A549 (cell line): ENCODE data around the gene HAVCR2.

ENCODE experiments used
- CBX2 ChIP-seq: fragments of 200-600 bp; sonication (generic); IDR thresholded peaks from 2 replicates; pipeline ENCODE4 v1.6.1; 2016; ENCODE audit warnings: low read depth, mild to moderate bottlenecking, borderline replicate concordance
- CHD2 ChIP-seq: fragments of 150-350 bp; IDR thresholded peaks from 2 replicates; pipeline ENCODE4 v1.6.1; 2014; ENCODE audit warnings: low read length; ENCODE audit not compliant: partially characterized antibody
- EP300 ChIP-seq, 2 experiments: fragments of >200 bp; sonication (Bioruptor Twin); formaldehyde crosslinking; IDR thresholded peaks; 2 replicates in 1 of 2; 3 replicates in 1 of 2; pipeline ENCODE4 v1.6.1; 2016 to 2017
- MAFK ChIP-seq: fragments of 450-650 bp; IDR thresholded peaks from 2 replicates; pipeline ENCODE4 v1.6.1; 2014; ENCODE audit not compliant: partially characterized antibody
- MAZ ChIP-seq: fragments of 150-350 bp; IDR thresholded peaks from 2 replicates; pipeline ENCODE4 v1.6.1; 2014; ENCODE audit warnings: antibody characterized with exemption, low read depth, low read length, borderline replicate concordance
- RNF2 ChIP-seq: fragments of 200-600 bp; sonication (generic); IDR thresholded peaks from 2 replicates; pipeline ENCODE4 v1.6.1; 2016; ENCODE audit warnings: low read depth, mild to moderate bottlenecking, antibody characterized with exemption, moderate library complexity, borderline replicate concordance
- SMC3 ChIP-seq: fragments of >200 bp; sonication (Bioruptor Twin); formaldehyde crosslinking; IDR thresholded peaks from 3 replicates; pipeline ENCODE4 v1.6.1; 2018; ENCODE audit warnings: inconsistent platforms
- TF ChIP-seq, protein P1 (sequence below): IDR thresholded peaks from 2 replicates; pipeline ENCODE4 v1.6.1; 2012
- TF ChIP-seq, protein P2 (sequence below): fragments of >200 bp; sonication (Bioruptor Twin); formaldehyde crosslinking; IDR thresholded peaks from 2 replicates; pipeline ENCODE4 v1.6.1; 2016
- TF ChIP-seq, protein P3 (sequence below): fragments of 450-650 bp; IDR thresholded peaks from 2 replicates; pipeline ENCODE4 v1.6.1; 2014; ENCODE audit warnings: antibody characterized with exemption
- TF ChIP-seq, protein P4 (sequence below): fragments of >200 bp; sonication (Bioruptor Twin); formaldehyde crosslinking; IDR thresholded peaks from 3 replicates; pipeline ENCODE4 v1.5.1; 2016
- TF ChIP-seq, protein P5 (sequence below): fragments of 200-600 bp; sonication (generic); IDR thresholded peaks from 2 replicates; pipeline ENCODE4 v1.6.1; 2016; ENCODE audit warnings: antibody characterized with exemption, mild to moderate bottlenecking, moderate library complexity

DNA sequence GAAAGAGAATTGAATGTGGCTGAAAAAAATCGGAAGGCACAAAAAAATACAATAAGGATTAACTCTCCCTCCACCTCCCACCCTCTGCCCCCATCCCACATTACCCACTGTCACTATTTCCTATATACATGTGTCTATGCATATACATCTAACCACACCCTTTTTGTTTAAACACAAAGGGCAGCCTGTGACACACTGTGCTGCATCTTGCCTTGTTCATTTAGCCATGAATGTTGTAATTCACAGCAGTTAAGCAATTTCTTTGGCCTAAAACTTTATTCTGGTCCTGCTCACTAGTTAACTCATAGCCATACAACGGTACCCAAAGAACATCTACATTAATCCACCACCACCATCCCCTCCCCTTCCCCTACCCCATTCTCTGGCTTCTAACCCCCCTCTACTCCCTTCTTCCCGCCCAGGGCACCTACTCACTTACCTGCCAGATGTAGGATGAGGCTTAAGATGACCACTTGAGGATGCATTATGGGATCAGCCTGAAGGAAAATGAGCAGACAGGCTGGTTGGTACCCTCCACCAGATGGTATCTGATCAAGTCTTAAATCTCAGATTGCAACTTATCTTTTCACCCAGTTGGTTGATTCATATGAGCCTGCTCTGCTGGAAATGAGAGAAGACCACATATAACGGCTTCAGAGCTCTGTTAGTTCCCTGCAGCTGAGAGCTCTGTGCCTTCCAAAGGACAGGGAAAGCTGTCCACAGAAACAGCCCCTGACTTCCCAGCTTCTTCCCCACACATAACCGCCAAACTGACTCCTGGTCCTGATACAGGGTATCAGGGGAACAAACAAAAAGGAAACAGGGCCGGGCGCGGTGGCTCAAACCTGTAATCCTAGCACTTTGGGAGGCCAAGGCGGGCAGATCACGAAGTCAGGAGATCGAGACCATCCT is 51.1 kb downstream of the HAVCR2 start:
- TF ChIP-seq, protein P1, sequence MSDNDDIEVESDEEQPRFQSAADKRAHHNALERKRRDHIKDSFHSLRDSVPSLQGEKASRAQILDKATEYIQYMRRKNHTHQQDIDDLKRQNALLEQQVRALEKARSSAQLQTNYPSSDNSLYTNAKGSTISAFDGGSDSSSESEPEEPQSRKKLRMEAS = no peak
- TF ChIP-seq, protein P2, sequence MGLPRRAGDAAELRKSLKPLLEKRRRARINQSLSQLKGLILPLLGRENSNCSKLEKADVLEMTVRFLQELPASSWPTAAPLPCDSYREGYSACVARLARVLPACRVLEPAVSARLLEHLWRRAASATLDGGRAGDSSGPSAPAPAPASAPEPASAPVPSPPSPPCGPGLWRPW = peak; percentile 38; the same call in 1 of the 2 replicates
- TF ChIP-seq, protein P3, sequence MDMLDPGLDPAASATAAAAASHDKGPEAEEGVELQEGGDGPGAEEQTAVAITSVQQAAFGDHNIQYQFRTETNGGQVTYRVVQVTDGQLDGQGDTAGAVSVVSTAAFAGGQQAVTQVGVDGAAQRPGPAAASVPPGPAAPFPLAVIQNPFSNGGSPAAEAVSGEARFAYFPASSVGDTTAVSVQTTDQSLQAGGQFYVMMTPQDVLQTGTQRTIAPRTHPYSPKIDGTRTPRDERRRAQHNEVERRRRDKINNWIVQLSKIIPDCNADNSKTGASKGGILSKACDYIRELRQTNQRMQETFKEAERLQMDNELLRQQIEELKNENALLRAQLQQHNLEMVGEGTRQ = no peak
- TF ChIP-seq CHD2 = no peak
- TF ChIP-seq EP300 (IDR thresholded peaks at IDR 0.05) = no peak
- TF ChIP-seq, protein P4, sequence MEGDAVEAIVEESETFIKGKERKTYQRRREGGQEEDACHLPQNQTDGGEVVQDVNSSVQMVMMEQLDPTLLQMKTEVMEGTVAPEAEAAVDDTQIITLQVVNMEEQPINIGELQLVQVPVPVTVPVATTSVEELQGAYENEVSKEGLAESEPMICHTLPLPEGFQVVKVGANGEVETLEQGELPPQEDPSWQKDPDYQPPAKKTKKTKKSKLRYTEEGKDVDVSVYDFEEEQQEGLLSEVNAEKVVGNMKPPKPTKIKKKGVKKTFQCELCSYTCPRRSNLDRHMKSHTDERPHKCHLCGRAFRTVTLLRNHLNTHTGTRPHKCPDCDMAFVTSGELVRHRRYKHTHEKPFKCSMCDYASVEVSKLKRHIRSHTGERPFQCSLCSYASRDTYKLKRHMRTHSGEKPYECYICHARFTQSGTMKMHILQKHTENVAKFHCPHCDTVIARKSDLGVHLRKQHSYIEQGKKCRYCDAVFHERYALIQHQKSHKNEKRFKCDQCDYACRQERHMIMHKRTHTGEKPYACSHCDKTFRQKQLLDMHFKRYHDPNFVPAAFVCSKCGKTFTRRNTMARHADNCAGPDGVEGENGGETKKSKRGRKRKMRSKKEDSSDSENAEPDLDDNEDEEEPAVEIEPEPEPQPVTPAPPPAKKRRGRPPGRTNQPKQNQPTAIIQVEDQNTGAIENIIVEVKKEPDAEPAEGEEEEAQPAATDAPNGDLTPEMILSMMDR = no peak
- no peak for TF ChIP-seq MAFK
- no peak for TF ChIP-seq MAZ
- no peak for TF ChIP-seq SMC3
- no peak for TF ChIP-seq CBX2
- TF ChIP-seq, protein P5, sequence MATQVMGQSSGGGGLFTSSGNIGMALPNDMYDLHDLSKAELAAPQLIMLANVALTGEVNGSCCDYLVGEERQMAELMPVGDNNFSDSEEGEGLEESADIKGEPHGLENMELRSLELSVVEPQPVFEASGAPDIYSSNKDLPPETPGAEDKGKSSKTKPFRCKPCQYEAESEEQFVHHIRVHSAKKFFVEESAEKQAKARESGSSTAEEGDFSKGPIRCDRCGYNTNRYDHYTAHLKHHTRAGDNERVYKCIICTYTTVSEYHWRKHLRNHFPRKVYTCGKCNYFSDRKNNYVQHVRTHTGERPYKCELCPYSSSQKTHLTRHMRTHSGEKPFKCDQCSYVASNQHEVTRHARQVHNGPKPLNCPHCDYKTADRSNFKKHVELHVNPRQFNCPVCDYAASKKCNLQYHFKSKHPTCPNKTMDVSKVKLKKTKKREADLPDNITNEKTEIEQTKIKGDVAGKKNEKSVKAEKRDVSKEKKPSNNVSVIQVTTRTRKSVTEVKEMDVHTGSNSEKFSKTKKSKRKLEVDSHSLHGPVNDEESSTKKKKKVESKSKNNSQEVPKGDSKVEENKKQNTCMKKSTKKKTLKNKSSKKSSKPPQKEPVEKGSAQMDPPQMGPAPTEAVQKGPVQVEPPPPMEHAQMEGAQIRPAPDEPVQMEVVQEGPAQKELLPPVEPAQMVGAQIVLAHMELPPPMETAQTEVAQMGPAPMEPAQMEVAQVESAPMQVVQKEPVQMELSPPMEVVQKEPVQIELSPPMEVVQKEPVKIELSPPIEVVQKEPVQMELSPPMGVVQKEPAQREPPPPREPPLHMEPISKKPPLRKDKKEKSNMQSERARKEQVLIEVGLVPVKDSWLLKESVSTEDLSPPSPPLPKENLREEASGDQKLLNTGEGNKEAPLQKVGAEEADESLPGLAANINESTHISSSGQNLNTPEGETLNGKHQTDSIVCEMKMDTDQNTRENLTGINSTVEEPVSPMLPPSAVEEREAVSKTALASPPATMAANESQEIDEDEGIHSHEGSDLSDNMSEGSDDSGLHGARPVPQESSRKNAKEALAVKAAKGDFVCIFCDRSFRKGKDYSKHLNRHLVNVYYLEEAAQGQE = no peak
- TF ChIP-seq RNF2 = no peak
